GM06990 (cell line): ENCODE results near the gene SIAH2.

ENCODE experiments used
- DNase-seq: peaks from one replicate; pipeline ENCODE4 v3.0.0-alpha.2; 2011; ENCODE audit not compliant: insufficient read length; ENCODE audit errors: extremely low read depth
- H3K27me3 ChIP-seq: replicated peaks from 2 replicates; pipeline ENCODE4 v1.6.0; 2011; ENCODE audit warnings: low read length; ENCODE audit not compliant: control insufficient read depth, insufficient read depth
- H3K36me3 ChIP-seq: 2 replicates; pipeline ENCODE4 v1.5.1; 2011; ENCODE audit warnings: low read length; ENCODE audit not compliant: control insufficient read depth, insufficient read depth
- H3K4me3 ChIP-seq: replicated peaks from 2 replicates; pipeline ENCODE4 v1.5.1; 2011; ENCODE audit warnings: low read depth, mild to moderate bottlenecking, control low read depth, low read length
- CTCF ChIP-seq: IDR thresholded peaks from 2 replicates; pipeline ENCODE4 v1.5.1; 2011; ENCODE audit warnings: low read length, control low read depth, mild to moderate bottlenecking, inconsistent platforms; ENCODE audit not compliant: insufficient read depth, poor library complexity, severe bottlenecking

The SIAH2 gene

GRCh38 chr3:150763122-150763840, at the start of gene SIAH2:
Gene SIAH2, minus strand, starts transcription at chr3:150763169. Its CDS starts 320 bp downstream, at chr3:150762849.
- peak; percentile 97 for DNase-seq
- Histone ChIP-seq H3K27me3 (no peaks in the 10 kb centered on the region), H3K36me3 (no peaks in the 10 kb centered on the region), H3K4me3 (peak within 1 kb of the TSS; percentile 78)
- no peak for TF ChIP-seq CTCF

GRCh38 chr3:150811984-150812383, 49.0 kb upstream of the SIAH2 start:
- H3K4me3 ChIP-seq, result no peak overlapping the region
- no peaks in the 10 kb centered on the region for H3K27me3 ChIP-seq
- no peak for TF ChIP-seq CTCF
- DNase-seq, result no peak
- H3K36me3 ChIP-seq, result no peaks in the 10 kb centered on the region

- TF ChIP-seq CTCF, result no peak
- no peaks in the 10 kb centered on the region for H3K36me3 ChIP-seq
- no peak overlapping the region for H3K4me3 ChIP-seq
- DNase-seq, result no peak
- H3K27me3 ChIP-seq, result no peaks in the 10 kb centered on the region
Measured at GRCh38 chr3:150810641-150811040, 47.7 kb upstream of the SIAH2 start.

- TF ChIP-seq CTCF, result no peak
- Histone ChIP-seq H3K27me3 (no peaks in the 10 kb centered on the region; the same call in 1 of the 2 replicates), H3K4me3 (no peak overlapping the region), H3K36me3 (no peaks in the 10 kb centered on the region)
- no peak for DNase-seq
Measured at GRCh38 chr3:150806185-150806835, 43.3 kb upstream of the SIAH2 start.

- TF ChIP-seq CTCF, result no peak
- no peak overlapping the region for H3K4me3 ChIP-seq
- H3K36me3 ChIP-seq, result no peaks in the 10 kb centered on the region
- DNase-seq, result no peak
- H3K27me3 ChIP-seq, result no peaks in the 10 kb centered on the region; the same call in 1 of the 2 replicates
Measured at GRCh38 chr3:150805354-150805753, 42.4 kb upstream of the SIAH2 start.
